Ishikawa (cell line): ENCODE results near the gene RGS12.

Experiments used
- CEBPB ChIP-seq: IDR thresholded peaks from 2 replicates; pipeline ENCODE4 v1.6.1; 2012
- CREB1 ChIP-seq: IDR thresholded peaks from 2 replicates; pipeline ENCODE4 v1.6.1; 2012; ENCODE audit warnings: low read depth
- EGR1 ChIP-seq: IDR thresholded peaks from 2 replicates; pipeline ENCODE4 v1.6.1; 2012
- EP300 ChIP-seq: IDR thresholded peaks from 2 replicates; pipeline ENCODE4 v1.6.1; 2012; ENCODE audit warnings: borderline replicate concordance
- FOXM1 ChIP-seq: IDR thresholded peaks from 2 replicates; pipeline ENCODE4 v1.6.1; 2012; ENCODE audit warnings: low read depth, borderline replicate concordance
- NFIC ChIP-seq: IDR thresholded peaks from 2 replicates; pipeline ENCODE4 v1.6.1; 2012
- RAD21 ChIP-seq: IDR thresholded peaks from 2 replicates; pipeline ENCODE4 v1.6.1; 2012; ENCODE audit warnings: low read depth
- TAF1 ChIP-seq: IDR thresholded peaks from 2 replicates; pipeline ENCODE4 v1.6.1; 2012; ENCODE audit warnings: low read depth, mild to moderate bottlenecking
- TCF12 ChIP-seq: IDR thresholded peaks from 2 replicates; pipeline ENCODE4 v1.6.1; 2012; ENCODE audit warnings: low read depth
- TEAD4 ChIP-seq: IDR thresholded peaks from 2 replicates; pipeline ENCODE4 v1.6.1; 2012
- YY1 ChIP-seq: IDR thresholded peaks from 2 replicates; pipeline ENCODE4 v1.6.1; 2012; ENCODE audit warnings: low read depth
- ZBTB7A ChIP-seq: IDR thresholded peaks from 2 replicates; pipeline ENCODE4 v1.6.1; 2012; ENCODE audit warnings: low read depth
- TF ChIP-seq, protein P1 (sequence below): IDR thresholded peaks from 2 replicates; pipeline ENCODE4 v1.6.1; 2012
- TF ChIP-seq, protein P2 (sequence below): IDR thresholded peaks from 2 replicates; pipeline ENCODE4 v1.6.1; 2012; ENCODE audit warnings: low read depth, mild to moderate bottlenecking
- TF ChIP-seq, protein P3 (sequence below): IDR thresholded peaks from 2 replicates; pipeline ENCODE4 v1.6.1; 2012

RGS12 gene

DNA sequence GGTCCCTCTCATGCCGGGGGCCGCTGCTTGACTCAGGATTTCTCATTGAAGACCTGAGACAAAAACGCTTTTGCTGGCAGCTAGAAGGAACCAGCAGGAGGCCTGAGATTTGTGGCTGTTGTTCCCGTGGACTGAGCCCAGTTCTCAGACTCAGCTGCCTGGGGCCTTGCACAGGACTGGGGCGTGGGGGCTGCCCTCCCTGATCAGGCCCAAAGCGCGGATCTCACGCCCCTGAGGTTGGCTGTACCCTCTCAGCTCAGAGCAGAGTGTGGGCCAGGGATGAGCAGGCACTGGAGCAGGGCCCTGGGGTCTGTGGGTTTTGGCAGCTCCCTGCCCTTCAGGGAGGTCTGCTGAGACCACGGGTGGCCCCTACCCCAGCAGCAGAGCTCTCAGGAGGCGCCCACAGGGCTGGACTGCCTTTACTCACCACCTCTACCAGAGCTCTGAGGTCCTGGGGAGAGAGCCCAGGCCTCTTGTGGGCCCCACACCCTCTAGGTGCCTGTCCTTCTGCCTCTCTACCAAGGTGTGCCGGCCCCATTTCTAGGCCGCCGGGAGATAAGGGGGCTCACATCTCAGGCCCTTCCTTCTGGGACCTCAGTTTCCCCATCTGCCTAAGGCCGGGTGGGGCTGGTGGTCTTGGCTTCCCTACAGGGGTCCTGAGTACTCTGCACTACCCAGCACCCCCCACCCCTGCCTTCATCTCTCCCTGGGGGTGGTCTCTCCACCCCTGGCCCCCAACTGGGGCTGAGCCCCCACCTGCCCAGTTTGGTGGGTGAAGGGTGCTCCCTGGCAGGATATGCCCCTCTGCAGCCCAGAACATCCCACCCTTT, 38.3 kb upstream of the RGS12 start:
- TF ChIP-seq YY1: no peak
- TF ChIP-seq EGR1: no peak
- no peak for TF ChIP-seq CEBPB
- no peak for TF ChIP-seq RAD21
- TF ChIP-seq NFIC: no peak
- TF ChIP-seq FOXM1: no peak
- no peak for TF ChIP-seq EP300
- TF ChIP-seq TCF12: no peak
- TF ChIP-seq CREB1: no peak
- no peak for TF ChIP-seq ZBTB7A
- no peak for TF ChIP-seq TEAD4
- TF ChIP-seq, protein P1, sequence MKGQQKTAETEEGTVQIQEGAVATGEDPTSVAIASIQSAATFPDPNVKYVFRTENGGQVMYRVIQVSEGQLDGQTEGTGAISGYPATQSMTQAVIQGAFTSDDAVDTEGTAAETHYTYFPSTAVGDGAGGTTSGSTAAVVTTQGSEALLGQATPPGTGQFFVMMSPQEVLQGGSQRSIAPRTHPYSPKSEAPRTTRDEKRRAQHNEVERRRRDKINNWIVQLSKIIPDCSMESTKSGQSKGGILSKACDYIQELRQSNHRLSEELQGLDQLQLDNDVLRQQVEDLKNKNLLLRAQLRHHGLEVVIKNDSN: no peak

DNA sequence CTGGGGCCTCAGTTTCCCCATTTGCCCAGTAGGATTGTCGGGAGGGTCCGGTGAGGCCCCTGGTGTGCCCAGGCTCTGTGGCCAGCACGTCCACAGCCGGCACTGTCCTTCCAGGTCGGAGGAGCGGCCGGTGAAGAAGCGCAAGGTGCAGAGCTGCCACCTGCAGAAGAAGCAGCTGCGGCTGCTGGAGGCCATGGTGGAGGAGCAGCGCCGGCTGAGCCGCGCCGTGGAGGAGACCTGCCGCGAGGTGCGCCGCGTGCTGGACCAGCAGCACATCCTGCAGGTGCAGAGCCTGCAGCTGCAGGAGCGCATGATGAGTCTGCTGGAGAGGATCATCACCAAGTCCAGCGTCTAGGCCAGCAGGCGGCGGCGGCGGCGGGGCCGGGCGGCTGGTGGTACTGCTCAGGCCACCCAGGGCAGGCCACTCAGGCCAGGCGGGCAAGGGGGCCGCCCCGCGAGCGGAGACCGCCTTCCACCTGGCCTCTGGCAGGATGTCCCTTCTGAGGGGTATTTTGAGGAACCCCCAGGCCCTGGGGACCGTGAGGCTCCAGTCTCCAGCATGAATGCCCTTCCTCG, 37.1 kb upstream of the RGS12 start:
- TF ChIP-seq, protein P2, sequence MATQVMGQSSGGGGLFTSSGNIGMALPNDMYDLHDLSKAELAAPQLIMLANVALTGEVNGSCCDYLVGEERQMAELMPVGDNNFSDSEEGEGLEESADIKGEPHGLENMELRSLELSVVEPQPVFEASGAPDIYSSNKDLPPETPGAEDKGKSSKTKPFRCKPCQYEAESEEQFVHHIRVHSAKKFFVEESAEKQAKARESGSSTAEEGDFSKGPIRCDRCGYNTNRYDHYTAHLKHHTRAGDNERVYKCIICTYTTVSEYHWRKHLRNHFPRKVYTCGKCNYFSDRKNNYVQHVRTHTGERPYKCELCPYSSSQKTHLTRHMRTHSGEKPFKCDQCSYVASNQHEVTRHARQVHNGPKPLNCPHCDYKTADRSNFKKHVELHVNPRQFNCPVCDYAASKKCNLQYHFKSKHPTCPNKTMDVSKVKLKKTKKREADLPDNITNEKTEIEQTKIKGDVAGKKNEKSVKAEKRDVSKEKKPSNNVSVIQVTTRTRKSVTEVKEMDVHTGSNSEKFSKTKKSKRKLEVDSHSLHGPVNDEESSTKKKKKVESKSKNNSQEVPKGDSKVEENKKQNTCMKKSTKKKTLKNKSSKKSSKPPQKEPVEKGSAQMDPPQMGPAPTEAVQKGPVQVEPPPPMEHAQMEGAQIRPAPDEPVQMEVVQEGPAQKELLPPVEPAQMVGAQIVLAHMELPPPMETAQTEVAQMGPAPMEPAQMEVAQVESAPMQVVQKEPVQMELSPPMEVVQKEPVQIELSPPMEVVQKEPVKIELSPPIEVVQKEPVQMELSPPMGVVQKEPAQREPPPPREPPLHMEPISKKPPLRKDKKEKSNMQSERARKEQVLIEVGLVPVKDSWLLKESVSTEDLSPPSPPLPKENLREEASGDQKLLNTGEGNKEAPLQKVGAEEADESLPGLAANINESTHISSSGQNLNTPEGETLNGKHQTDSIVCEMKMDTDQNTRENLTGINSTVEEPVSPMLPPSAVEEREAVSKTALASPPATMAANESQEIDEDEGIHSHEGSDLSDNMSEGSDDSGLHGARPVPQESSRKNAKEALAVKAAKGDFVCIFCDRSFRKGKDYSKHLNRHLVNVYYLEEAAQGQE: no peak
- TF ChIP-seq TEAD4: no peak
- TF ChIP-seq EP300: no peak
- TF ChIP-seq ZBTB7A: no peak
- no peak for TF ChIP-seq FOXM1
- TF ChIP-seq, protein P3, sequence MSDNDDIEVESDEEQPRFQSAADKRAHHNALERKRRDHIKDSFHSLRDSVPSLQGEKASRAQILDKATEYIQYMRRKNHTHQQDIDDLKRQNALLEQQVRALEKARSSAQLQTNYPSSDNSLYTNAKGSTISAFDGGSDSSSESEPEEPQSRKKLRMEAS: no peak
- TF ChIP-seq YY1: no peak

DNA sequence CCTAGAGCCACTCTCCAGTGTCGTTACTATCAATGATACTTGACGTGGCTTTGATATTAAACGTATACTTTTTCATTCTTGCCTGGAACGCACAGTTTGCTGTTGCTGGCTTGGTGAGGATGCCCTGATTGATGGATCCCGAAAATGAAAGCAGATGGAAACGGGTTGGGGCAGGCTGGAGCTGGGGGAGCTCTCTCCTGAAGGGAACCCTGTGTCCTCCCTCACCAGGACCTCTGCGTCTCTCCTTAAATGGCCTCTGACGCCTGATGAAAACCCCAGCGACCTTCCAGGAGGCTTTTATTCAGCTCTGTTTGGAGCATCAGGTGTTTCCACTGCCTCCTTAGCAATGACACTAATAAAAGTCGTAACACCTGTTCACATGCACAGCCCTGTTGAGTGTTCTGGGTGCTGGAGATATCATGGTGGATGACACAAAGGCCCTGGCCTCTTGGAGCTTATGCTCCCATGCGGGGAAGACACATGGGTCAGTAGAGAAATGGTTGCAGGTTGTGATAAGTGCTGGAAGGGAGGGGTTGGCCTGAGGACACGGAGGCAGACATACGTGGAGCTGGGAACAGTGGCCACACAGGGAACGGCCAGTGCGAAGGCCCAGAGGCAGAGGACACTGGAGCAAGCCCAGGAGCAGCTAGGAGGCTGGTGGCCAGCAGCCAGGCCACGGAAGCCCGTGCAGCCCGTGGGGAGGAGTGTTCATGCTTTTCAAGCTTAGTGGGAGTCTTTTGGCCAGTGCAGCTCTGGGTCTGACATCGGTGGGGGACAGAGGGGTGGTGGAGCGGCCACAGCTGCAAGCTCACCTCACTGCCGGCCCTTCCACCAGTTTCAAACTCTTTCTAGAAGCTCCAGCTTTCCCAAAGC, 36.4 kb upstream of the RGS12 start:
- TF ChIP-seq CEBPB: no peak

DNA sequence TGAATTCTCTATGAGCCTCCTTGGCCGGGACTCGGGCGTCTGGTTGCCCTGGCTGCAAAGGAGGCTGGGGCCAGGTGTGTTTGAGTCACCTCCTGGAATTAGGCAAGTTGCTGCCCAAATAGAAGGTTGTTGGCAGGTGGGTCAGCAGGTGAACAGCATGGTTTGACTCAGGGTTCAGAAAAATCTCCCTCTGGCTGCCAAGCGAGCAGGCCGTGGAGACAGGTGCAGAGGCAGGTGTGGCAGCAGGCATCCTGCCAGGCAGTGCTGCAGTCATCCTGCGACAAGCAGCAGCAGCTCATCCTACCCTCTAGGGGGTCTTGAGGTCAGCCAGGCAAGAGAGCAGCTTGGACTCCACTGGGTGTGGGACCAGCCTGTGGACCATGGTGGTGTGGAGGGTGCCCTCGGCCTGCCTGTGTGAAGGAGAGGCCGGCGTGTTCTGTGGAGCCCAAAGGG, 35.7 kb upstream of the RGS12 start:
- TF ChIP-seq TAF1 (no peak), EP300 (peak; percentile 30; the same call in 1 of the 2 replicates), CREB1 (no peak), CEBPB (peak; percentile 51; the same call in 1 of the 2 replicates), FOXM1 (no peak), RAD21 (peak; percentile 10; the same call in 1 of the 2 replicates), TEAD4 (0 out of 2 replicates have a peak, but pooled peaks have one; percentile 36), NFIC (peak; percentile 75), EGR1 (no peak), TCF12 (peak; percentile 93)
- TF ChIP-seq, protein P1: 0 out of 2 replicates have a peak, but pooled peaks have one; percentile 8
- TF ChIP-seq, protein P3: peak; percentile 26; the same call in 1 of the 2 replicates

DNA sequence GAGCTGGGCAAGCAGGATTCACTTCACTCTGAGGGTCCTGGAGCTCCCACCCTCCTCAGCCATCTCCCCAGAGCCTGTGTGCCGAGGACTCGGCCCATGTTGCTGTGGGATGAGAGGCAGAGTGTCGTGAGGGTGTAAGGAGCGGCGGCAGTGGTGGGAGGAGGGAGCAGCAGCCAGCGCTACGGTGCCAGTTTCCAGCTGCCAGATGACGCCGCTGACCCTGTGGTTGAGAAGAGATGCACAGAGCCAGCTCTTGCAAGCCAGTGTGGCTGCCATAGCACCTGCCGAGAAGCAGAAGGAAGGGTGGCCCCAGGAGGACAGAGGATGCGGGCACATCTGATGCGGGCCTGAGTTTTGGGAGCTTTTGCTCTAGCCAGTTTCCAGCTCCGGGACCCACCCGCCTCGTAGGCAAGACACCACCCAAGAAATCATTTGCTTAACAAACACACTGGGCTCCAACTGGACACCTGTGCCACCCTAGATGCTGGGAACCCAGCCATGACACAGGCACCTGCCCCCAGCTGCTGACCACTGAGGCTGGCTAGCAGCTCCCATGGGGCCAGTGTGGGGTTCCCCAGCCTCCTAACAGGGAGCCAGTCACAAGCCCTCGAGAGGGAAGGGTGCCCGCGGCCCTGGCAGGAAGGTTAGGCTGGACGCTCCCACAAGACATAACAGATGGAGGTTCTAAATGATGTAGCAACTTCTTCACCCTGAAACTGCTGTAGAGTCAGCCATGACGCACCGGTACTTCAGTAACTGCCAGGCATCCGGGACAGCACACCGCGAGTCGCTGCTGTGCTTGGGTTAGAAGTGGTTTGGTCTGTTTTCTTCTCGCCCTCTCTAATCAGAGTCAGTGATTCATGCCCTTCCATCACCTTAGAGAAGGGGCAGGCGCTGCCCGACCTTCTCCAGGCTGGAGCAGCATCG, 35.0 kb upstream of the RGS12 start:
- TF ChIP-seq YY1: no peak

DNA sequence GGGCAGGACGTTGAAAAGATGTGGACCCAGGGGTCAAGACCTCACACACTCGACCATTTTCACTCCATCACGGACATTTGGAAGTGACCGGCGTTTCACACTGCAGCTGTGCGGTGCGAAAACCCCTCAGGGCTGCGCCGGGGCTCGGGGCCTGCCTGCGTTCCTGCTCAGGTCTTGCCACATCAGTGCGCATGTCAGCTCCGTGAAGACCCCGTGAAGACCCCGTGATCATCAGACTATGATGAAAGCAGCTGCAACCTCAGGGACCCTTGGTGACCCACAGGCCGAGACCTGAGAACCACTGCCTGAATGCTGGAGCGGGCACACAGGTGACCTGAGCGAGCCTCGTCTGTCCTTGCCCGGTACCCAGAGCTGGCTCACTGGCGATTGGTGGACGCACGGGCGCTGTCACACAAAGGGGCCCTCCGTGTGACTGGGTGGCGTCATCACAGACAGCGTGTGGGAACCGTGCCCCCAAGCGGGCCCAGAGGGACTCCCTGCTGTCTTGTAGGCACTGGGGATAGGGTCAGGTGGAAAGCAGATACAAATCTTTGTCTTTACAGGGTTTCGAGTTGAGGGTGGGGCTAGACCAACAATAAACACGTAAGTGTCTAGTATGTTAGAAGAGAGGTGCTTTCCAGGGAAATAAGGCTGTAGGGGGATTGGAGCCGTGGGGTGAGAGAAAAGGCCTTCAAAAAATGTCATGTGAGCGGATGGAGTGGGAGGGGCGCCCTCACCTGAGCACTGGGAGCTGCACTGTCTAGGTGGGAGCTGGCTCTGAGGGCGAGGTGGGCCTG, 31.2 kb upstream of the RGS12 start:
- no peak for TF ChIP-seq CREB1
- TF ChIP-seq, protein P1: no peak
- TF ChIP-seq ZBTB7A: no peak
- no peak for TF ChIP-seq NFIC
- TF ChIP-seq TEAD4: no peak
- TF ChIP-seq, protein P2: no peak
- TF ChIP-seq RAD21: no peak
- TF ChIP-seq TCF12: no peak
- no peak for TF ChIP-seq TAF1
- TF ChIP-seq CEBPB: no peak
- TF ChIP-seq, protein P3: no peak
- no peak for TF ChIP-seq YY1
- no peak for TF ChIP-seq EP300
- TF ChIP-seq EGR1: no peak
- no peak for TF ChIP-seq FOXM1
